MCF 10A (cell line): ENCODE results near the gene GLS. TPM values are rescaled to one million over a fixed set of nuclear protein-coding genes. Genes with fewer than 3 reads are reported as not detected.

Source experiments
- BruUV-seq: library from RNA; stranded (reverse); fragments of 400-500 nt; replicated peaks from 2 replicates; lab custom pipeline; 2021; lab: Mats Ljungman, UMichigan
- CTCF ChIA-PET: fragments of 300-600 bp; sonication (Branson Sonifier 250); formaldehyde crosslinking; extraction: SDS; loops from one replicate; lab custom pipeline; 2021; ENCODE audit warnings: antibody characterized with exemption, inconsistent platforms; lab: Yijun Ruan, JAX
- POLR2A ChIA-PET: fragments of 300-600, 350-650 bp; sonication (Branson Sonifier 250); formaldehyde crosslinking; extraction: SDS; loops from one replicate; lab custom pipeline; 2020; ENCODE audit warnings: antibody characterized with exemption, inconsistent platforms; lab: Yijun Ruan, JAX
- DNase-seq: peaks from one replicate; pipeline ENCODE4 v3.0.0-alpha.2; 2018; ENCODE audit not compliant: unreplicated experiment
- H3K27ac Mint-ChIP-seq: one replicate; pipeline ENCODE4 v1.8.0; 2022; ENCODE audit warnings: mild to moderate bottlenecking, low read depth, mixed read lengths; ENCODE audit not compliant: unreplicated experiment
- H3K27me3 Mint-ChIP-seq: one replicate; pipeline ENCODE4 v1.8.0; 2022; ENCODE audit warnings: mixed read lengths; ENCODE audit not compliant: insufficient read depth, unreplicated experiment
- H3K36me3 Mint-ChIP-seq: one replicate; pipeline ENCODE4 v1.8.0; 2022; ENCODE audit warnings: mild to moderate bottlenecking, moderate library complexity, mixed read lengths; ENCODE audit not compliant: insufficient read depth, unreplicated experiment
- H3K4me1 Mint-ChIP-seq: one replicate; pipeline ENCODE4 v1.8.0; 2022; ENCODE audit warnings: mixed read lengths; ENCODE audit not compliant: insufficient read depth, unreplicated experiment
- H3K4me3 Mint-ChIP-seq: one replicate; pipeline ENCODE4 v1.8.0; 2022; ENCODE audit warnings: mild to moderate bottlenecking, moderate library complexity, mixed read lengths; ENCODE audit not compliant: unreplicated experiment
- H3K9me3 Mint-ChIP-seq: one replicate; pipeline ENCODE4 v1.8.0; 2022; ENCODE audit warnings: mixed read lengths; ENCODE audit not compliant: unreplicated experiment
- intact Hi-C: fragments of 100-400 bp; cut with micrococcal nuclease; formaldehyde crosslinking; loops from 2 replicates; pipeline ENCODE4 v1.14.1; 2022
- total RNA-seq: library from RNA; stranded (reverse); gene quantifications from 2 replicates; pipeline ENCODE4 v1.2.3, GENCODE V29; 2022
- TF ChIP-seq, protein P1 (sequence below): fragments of 200-600 bp; IDR thresholded peaks from one replicate; pipeline ENCODE4 v1.8.0; 2022; ENCODE audit warnings: antibody characterized with exemption, mild to moderate bottlenecking; ENCODE audit not compliant: unreplicated experiment

GLS gene
- total RNA-seq, 1 experiment from 2014 or later, result 121 TPM

DNA sequence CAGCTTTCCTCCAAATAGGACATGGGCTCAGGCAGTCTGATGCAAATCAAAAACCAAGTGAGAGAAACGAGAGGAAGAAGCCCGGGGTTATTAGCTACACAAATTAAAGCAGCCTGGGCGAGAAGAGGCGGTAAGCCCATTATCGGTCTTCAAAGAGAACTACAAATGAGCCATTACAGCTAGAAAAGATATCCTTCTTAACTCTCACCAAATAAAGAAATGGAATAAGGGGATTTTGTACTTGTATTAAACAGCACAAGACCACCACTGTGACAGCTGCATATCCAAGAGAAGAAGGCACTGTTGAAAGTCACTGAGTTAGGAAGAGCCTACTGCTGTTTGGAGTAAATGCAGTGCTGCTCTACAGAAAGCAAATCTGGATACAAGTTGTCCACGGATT lies 100.7 kb downstream of the GLS start:
- Mint-ChIP-seq H3K27ac (no peak overlapping the region), H3K36me3 (peaks cover 89% of the 10 kb centered on the region), H3K4me1 (peaks cover 7% of the 10 kb centered on the region), H3K27me3 (no peaks in the 10 kb centered on the region), H3K9me3 (no peaks in the 10 kb centered on the region), H3K4me3 (no peak overlapping the region)
- intact Hi-C loops, result no loop called here
- TF ChIP-seq, protein P1, sequence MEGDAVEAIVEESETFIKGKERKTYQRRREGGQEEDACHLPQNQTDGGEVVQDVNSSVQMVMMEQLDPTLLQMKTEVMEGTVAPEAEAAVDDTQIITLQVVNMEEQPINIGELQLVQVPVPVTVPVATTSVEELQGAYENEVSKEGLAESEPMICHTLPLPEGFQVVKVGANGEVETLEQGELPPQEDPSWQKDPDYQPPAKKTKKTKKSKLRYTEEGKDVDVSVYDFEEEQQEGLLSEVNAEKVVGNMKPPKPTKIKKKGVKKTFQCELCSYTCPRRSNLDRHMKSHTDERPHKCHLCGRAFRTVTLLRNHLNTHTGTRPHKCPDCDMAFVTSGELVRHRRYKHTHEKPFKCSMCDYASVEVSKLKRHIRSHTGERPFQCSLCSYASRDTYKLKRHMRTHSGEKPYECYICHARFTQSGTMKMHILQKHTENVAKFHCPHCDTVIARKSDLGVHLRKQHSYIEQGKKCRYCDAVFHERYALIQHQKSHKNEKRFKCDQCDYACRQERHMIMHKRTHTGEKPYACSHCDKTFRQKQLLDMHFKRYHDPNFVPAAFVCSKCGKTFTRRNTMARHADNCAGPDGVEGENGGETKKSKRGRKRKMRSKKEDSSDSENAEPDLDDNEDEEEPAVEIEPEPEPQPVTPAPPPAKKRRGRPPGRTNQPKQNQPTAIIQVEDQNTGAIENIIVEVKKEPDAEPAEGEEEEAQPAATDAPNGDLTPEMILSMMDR, result no peak
- ChIA-PET POLR2A (no interaction called here), CTCF (interaction anchor here (0.5 kb wide), 1 partner anchor 165 kb away, joined by 3 read pairs; no protein-coding TSS in a partner anchor)
- BruUV-seq, result no TSS peak
- DNase-seq, result no peak

DNA sequence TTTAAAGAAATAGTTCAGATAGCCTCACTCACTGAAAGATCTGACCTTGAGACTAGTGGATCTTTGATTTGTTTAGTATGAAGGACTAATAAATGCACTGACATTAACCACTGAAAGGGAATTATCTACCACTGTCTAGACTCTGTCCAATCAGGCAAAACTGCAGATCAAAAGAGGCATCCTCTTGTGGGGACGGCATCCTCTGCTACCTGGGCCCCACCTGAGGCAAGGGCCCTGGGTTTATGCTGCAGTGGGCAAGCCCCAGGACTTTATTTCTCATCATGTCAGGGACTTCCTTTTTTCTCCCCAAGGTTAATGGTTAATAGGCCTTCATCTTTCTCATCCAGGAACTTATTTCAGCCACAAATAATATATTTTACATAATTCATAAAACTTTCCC lies 101.1 kb downstream of the GLS start:
- H3K4me3 Mint-ChIP-seq, result no peak overlapping the region
- no TSS peak for BruUV-seq
- ChIA-PET CTCF (interaction anchor here (0.7 kb wide), 1 partner anchor 16 kb away, joined by 4 read pairs; no protein-coding TSS in a partner anchor), POLR2A (no interaction called here)
- no peaks in the 10 kb centered on the region for H3K9me3 Mint-ChIP-seq
- peaks cover 7% of the 10 kb centered on the region for H3K4me1 Mint-ChIP-seq
- DNase-seq, result no peak
- intact Hi-C loops, result no loop called here
- H3K27ac Mint-ChIP-seq, result no peak overlapping the region
- TF ChIP-seq, protein P1, result no peak
- peaks cover 85% of the 10 kb centered on the region for H3K36me3 Mint-ChIP-seq
- H3K27me3 Mint-ChIP-seq, result no peaks in the 10 kb centered on the region

DNA sequence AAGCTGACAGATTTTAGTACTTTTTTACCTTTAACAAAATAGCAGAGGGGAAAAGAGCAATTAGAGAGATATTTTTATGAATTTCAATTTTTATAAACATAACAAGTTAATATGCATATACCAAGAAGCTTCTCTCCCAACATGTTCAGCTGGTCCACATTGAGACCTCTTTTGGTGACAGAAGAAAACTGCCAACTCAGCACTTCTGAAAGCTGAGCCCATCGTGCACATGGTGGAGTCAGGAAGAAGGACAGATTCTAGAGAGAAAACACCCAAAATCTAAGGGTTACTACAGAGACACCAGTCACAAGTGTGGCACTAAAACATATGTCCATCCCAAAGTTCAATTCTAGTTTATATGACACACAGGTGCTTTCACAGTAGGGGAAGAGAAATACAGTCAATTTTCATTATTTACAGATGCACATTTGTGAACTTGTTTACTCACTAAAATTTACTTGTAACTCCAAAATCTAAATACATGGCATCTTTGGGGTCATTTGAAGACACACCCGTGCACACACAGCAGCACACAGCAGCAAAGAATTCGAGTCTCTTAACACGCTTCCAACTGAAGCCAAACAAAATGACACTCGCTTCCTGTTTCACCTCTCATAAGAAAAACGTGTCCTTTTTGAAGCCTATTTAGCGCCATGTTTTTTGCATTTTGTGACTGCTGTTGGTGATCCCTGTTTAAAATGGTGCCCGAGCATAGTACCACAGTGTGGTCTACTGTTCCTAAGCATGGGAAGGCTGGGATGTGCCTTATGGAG lies 101.8 kb downstream of the GLS start:
- no peak for DNase-seq
- ChIA-PET POLR2A (no interaction called here), CTCF (interaction anchor here (0.7 kb wide), 1 partner anchor 17 kb away, joined by 4 read pairs; no protein-coding TSS in a partner anchor)
- Mint-ChIP-seq H3K27ac (no peak overlapping the region), H3K4me3 (no peak overlapping the region), H3K9me3 (no peaks in the 10 kb centered on the region), H3K4me1 (peaks cover 7% of the 10 kb centered on the region), H3K36me3 (peaks cover 83% of the 10 kb centered on the region), H3K27me3 (no peaks in the 10 kb centered on the region)
- intact Hi-C loops, result no loop called here
- no TSS peak for BruUV-seq
- TF ChIP-seq, protein P1, result no peak

DNA sequence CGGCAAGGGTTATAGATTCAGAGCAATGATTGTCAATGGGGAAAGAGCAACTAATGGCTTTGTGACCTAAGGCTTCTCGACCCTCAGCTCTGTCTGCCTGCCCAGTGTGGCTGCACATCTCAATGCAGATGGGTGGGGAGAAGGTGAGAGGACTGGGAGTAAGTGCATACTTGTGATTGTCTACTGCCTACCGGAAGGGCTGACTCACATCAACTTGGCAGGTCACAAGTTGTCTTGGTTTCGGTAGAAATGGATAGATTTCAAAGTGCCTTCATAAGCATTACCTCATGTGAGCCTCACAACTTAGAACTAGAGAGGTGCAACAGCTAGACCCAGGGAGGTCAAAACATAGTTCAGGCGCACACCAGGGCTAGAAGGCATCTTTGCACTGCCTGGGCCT lies 104.0 kb downstream of the GLS start:
- ChIA-PET CTCF (interaction anchor here (1.0 kb wide), 1 partner anchor 303 kb away, joined by 3 read pairs; no protein-coding TSS in a partner anchor), POLR2A (no interaction called here)
- TF ChIP-seq, protein P1, result no peak
- intact Hi-C loops, result no loop called here
- H3K4me1 Mint-ChIP-seq, result peaks cover 7% of the 10 kb centered on the region
- BruUV-seq, result no TSS peak
- no peak overlapping the region for H3K4me3 Mint-ChIP-seq
- H3K9me3 Mint-ChIP-seq, result no peaks in the 10 kb centered on the region
- H3K36me3 Mint-ChIP-seq, result peaks cover 71% of the 10 kb centered on the region
- H3K27me3 Mint-ChIP-seq, result no peaks in the 10 kb centered on the region
- peak; percentile 83 for DNase-seq
- no peak overlapping the region for H3K27ac Mint-ChIP-seq
